ENCODE results near the gene LPP. TPM values are rescaled to one million over a fixed set of nuclear protein-coding genes. Genes with fewer than 3 reads are reported as not detected.
A peak's percentile ranks its signal among the peaks of the same experiment; 100 is the strongest.

The LPP gene
- total RNA-seq, 1 donor from 2014 or later, result 114 TPM

DNA sequence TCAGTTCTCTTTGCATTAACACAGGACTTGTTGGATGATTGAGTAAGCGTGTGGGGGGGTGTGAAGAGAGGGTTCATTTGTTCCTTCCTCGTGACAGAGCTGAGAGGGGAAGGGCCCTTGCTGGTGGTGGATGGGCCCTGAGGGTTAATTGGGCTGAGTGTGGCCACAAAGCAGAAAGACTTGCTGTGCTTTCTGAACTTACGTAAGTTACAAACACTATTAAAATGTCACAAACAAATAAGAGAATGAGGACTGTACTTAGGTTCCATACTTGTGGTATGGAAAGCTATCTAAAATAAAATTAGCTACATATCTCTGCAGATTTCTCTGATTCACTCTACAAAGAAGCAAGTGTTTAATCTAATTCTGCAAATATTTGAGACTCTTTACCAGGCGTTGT, 231.3 kb downstream of the LPP start:
- ATAC-seq, result no peak
- intact Hi-C loops (cut with DNase I), result no loop called here
- DNase-seq (ENCODE audit: missing footprints), result no peak

DNA sequence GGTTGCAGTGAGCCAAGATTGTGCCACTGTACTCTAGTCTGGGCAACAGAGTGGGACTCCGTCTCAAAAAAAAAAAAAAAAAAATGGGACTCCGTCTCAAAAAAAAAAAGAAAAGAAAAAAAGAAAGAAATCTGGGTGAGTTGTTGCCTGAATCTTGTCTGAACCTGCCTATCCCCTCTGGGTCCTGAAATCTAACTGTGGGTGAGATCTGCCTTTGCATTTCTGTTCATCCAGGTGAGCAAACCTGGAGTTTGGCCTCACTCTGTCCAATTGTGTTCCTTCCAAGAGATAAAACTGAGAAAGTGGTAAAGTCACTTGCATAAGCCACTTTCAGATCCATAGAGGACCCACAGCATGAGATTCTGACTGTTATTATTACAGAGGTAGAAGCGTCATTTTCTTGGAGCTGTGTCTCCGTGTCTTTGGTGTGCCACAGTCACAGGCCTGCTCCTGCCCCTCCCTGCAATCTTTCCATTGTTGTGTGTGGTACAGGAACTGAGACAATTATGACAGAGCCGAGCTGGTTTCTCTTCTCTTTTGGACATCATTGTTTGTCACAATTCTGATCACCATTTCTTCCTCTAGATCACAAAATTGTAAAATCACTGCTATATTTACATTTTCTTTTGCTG, 235.9 kb downstream of the LPP start:
- ATAC-seq (peak; percentile 79), DNase-seq (ENCODE audit: missing footprints) (no peak)
- intact Hi-C loops (cut with DNase I), result loop anchor here (5.0 kb wide), 1 partner anchor 557 kb away; no protein-coding TSS in a partner anchor

DNA sequence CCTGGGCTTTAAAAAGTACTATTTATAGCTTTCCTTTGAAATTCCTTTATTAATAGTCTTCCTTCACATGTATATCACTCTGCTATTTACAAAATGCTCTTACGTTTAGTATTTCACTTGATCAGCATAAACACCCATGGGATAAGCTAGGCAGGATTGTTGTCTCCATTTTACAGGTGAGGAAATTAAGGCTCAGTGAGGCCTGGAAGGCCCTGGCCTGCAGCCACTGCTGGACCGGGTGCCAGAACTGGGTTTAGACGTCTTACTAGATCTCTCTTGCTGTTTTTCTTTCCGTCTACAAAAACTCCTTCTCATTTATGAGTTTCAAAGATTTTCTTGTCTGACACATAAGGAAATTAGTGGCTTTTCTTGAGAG, 236.4 kb downstream of the LPP start:
- no peak for ATAC-seq
- DNase-seq (ENCODE audit: missing footprints), result no peak
- intact Hi-C loops (cut with DNase I), result loop anchor here (5.0 kb wide), 1 partner anchor 557 kb away; no protein-coding TSS in a partner anchor

DNA sequence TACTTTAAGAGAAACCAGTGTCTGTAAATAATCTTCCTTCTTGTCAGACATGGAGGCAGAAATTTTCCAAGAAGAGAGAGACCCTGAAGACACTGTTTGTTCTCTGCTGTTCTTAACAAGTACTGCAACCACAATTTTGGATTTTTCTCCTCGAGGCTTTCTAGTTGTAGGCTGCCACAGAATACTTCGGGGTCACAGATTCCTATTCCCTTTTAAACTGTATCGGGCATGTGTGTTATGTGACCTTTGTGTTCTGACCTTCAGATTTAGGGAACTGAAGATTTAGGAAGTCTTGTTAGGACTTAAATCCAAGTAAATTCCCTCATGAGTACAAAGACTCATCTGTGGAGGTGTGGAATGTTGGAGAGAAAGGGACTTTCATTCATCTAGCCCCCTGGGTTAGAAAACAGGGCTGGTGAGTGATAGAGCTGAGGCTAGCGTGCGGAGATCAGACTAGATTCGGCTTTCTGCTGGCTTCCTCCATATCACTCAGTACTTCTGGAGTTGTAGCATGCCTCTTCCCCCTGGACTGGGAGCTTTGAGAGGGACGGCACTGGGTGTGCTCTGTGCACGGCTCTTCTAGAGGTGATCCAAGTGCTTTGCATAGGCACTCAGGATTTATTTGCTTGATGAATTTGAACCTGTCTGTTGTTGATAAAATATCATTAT, 237.0 kb downstream of the LPP start:
- ATAC-seq, result peak; percentile 77
- intact Hi-C loops (cut with DNase I), result loop anchor here (5.0 kb wide), 1 partner anchor 556 kb away; no protein-coding TSS in a partner anchor
- DNase-seq (ENCODE audit: missing footprints), result no peak

DNA sequence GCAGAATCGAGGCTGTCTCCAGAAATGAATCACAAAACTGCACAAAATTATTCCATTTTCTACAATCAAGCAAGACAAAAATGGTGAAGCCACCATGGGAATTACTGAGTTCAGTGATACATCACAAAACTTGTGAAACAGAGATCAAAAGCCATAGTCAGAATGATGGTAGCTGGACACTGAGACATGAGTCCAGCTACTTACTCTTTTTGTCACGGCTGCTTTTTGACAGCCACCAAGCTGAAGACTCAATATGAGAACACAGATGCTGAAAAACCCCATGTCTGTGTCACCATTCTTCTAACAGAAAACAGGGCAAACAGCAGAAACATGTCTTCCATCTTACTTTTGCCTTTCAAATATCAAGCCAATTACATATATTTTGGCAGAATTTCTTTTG, 237.6 kb downstream of the LPP start:
- intact Hi-C loops (cut with DNase I), result loop anchor here (5.0 kb wide), 1 partner anchor 556 kb away; no protein-coding TSS in a partner anchor

DNA sequence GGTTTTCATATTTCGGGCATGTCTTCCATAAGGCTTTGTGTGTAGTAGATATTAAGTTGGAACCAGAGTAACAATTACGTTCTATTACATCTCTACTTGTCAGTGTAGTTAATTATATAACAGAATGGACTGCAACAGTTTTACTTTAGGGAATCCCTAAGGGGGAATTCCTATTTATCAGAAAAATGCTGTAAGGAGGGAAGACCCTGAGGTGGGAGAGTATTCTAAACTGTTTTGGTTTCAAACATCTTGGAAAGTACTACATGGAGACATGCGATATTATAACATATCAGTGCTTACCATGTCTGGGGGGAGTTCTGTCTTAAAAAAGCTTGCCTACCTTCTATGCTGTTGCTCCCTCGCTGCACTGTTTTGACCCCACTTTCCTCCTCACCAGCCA, 238.1 kb downstream of the LPP start:
- intact Hi-C loops (cut with DNase I), result loop anchor here (5.0 kb wide), 1 partner anchor 555 kb away; no protein-coding TSS in a partner anchor
- no peak for DNase-seq (ENCODE audit: missing footprints)

More for the DNA sequence above, 237.6 kb downstream of the LPP start:
- ATAC-seq (no peak), DNase-seq (ENCODE audit: missing footprints) (no peak)

DNA sequence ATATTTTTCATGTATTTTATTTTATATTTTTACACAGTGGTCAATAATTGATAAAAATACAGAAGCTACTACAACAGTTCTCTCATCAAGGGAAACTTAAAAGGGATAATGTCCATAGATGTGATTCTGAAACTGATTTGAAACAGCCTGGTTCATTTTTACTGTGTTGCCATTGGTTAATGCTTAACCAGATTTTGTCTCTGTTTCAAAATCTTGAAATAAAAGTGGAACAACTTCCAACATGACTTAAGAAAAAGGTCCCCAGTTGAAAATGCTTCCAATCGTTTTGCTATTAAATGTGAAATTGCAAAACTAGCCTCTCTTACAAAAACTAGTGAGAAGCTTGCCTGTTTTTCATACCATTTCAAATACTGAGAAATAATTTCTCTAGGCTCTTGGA, 240.7 kb downstream of the LPP start:
- ATAC-seq (no peak), DNase-seq (ENCODE audit: missing footprints) (no peak)
- intact Hi-C loops (cut with DNase I), result loop anchor here (5.0 kb wide), 2 partner anchors 553 to 652 kb away; no protein-coding TSS in a partner anchor

More for the DNA sequence above, 238.1 kb downstream of the LPP start:
- no peak for ATAC-seq

DNA sequence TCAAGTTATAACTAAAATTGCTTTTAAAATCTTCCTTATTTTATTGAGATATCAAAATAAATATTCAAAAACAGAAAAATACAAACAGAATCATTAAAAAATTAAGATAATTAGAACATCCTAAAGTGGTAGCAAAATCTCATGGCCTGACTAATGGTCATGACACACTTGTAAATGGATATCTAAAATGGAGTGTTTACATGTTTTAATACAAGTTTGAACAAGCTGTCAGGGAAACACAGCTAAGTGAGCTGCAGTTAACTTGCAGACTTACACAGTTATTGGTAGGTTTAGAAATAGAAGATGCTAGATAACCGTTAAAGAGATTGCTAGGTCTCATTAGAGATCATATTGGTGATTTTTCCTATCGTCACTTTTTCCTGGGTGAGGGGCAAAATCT, 242.3 kb downstream of the LPP start:
- intact Hi-C loops (cut with DNase I), result loop anchor here (5.0 kb wide), 1 partner anchor 654 kb away; no protein-coding TSS in a partner anchor
- DNase-seq (ENCODE audit: missing footprints) (no peak), ATAC-seq (no peak)

DNA sequence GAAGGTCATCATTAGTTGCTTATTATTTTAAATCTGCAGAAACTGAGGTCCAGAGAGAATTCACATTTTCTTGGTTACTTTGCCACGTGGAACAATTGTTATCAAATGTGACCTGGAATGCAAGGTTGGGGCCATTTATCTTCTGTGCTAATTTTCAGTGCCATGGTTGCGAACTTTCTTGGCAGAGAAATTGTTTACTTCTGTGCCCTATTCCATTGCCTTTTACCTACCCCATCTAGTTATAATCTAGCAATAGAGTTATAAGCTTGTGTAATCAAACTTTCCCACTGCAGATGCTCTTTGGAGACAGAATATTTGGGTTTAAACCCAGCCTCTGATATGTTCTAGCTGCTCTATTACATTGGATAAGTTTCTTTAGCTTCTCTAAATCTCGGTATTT, 242.9 kb downstream of the LPP start:
- no peak for DNase-seq (ENCODE audit: missing footprints)
- no peak for ATAC-seq
- intact Hi-C loops (cut with DNase I), result loop anchor here (5.0 kb wide), 1 partner anchor 655 kb away; no protein-coding TSS in a partner anchor

DNA sequence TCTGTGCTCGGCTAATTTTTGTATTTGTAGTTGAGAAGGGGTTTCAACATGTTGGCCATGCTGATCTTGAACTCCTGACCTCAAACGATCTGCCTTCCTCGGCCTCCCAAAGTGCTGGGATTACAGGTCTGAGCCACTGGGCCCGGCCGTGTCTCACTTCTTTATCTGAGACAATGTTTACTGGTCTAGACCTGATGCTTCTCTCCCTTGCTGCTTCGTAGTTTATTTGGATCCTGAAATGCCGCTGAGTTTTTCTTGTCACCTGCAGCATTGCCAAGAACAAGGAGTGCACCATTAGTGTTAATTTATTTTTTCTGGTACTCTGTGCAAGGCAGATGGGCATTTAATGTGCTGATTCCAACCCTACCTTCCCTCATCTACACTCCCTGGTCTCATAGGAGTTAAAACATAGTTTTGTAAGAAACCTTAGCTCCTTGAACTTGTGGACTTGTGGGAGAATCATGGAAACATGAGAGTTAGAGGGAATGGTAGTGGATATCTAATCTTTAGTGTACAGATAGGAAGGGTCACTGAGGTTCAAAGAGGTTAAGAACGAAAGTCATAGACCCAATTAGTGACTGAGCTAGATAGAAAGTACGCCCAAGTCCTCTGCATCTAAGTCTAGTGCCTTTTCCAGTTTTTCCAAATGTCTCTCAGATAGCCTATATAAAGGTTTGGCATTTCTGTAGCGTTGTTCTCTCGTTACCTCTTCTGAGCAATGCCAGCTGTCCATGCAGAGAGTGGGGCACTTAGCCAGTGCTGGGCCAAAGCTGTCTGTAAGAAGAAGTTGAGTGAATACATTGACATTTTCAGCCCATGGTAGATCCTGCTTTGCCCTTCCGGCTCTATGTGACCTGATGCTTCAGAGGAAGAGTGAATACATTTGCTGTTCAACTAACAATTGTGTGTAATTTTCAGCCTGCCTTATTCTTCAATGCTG, 244.1 kb downstream of the LPP start:
- intact Hi-C loops (cut with DNase I), result loop anchor here (5.0 kb wide), 1 partner anchor 656 kb away; no protein-coding TSS in a partner anchor
- DNase-seq (ENCODE audit: missing footprints) (peak; percentile 60), ATAC-seq (peak; percentile 49)

DNA sequence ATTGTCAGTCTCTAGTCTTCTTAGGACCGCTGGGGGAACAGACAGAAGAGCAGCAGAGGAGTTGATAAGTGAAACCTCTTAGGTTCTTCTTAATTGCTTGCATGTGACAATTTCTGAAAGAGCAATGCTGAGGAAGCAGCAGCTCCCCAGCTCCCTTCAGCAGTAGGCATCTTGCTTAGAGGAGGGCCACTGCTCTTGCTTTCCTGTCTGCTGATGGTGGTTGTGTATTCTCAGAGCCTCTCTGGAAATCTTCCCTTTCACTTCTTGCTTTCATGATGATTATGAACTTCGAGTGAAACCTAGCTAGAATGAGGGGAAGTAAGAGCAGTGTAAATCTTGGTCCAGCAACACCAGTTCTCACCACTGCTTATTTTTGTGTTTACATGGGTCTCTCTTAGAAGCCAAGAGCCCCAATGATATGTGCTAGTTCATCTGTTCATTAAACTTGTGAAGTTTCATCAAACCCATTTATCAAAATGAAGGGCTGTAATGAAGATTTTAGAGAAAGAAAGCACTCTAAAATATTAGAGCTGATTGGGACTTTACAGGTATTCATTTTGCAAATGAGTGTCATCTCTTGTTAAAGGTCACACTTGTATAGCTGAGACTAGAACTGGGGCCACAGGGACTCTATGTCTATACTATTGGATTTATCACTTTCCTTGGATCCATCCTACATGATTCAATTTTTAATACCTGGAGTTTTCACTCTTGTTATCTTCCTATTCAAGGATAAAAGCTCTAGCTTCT, 246.7 kb downstream of the LPP start:
- no peak for DNase-seq (ENCODE audit: missing footprints)
- ATAC-seq, result no peak

DNA sequence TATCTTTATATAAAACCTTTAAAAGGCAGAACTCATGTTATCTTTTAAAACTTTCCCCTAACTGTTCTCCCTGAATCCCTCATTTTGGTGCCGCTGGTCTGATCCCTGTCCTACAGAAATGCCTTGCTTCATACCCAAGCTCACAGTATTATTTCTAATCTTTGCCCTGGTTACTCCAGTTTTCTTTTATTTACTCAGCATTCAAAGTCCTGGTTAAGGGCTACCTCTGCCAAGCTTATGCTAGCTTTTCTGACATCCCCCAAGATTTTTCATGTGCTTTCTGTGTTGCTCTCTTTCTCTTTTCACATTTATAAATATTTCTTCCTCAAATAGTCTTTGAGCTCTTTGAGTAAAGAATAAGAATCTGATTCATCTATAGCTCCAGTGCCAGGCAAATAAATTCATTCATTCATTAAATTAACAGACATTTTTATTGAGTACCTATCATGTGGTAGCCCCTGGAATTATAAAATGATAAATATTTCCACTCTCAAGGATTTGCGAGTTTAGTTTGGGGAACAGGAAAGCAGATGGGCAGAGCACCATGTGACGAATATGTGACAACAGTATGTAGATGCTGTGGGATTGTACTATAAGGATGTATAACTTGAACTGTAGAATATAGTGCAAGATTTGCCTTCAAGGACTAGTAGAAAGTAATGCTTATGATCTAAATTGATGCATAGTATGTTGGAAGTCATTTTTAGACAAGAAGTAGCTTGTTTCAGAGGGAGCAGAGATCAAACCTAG, 247.5 kb downstream of the LPP start:
- DNase-seq (ENCODE audit: missing footprints) (no peak), ATAC-seq (no peak)
- intact Hi-C loops (cut with DNase I), result no loop called here

More for the DNA sequence above, 246.7 kb downstream of the LPP start:
- intact Hi-C loops (cut with DNase I), result no loop called here

DNA sequence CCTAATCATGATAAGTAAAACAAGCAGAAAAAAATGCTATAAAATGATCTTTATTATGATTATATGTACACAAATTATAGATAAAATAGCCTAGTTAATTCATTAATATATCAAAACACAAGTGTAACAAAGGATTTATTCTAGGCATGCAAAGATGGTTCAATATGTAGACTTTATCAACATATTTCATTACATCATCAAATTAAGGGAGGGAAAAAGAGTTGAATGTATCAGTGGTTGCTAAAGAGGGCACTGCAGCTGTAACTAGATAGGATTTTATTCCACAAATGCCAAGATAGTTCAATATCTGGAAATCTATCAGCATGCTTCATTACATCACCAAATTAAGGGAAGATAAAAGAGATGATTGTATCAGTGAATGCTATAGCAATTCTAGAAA, 248.3 kb downstream of the LPP start:
- no peak for DNase-seq (ENCODE audit: missing footprints)
- ATAC-seq, result no peak
- intact Hi-C loops (cut with DNase I), result no loop called here

DNA sequence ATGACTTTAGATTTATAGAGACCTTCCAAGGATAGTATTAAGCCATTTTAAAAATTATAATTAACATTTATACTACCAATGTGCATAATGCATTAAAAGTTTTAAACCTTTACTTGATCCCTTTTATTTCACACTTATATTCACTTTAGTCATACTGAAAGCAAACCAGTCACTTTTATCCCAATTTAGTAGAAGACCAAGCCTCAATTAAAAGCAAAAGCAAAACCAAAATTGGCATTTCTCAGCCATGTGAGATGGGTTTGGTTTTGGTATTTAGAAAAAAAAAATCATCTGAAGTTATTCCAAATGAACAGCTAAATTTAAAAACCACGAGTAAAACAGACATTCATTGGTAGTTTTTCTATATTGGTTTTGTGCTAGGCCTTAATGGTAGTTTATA, 249.4 kb downstream of the LPP start:
- DNase-seq (ENCODE audit: missing footprints) (no peak), ATAC-seq (no peak)
- intact Hi-C loops (cut with DNase I), result no loop called here

DNA sequence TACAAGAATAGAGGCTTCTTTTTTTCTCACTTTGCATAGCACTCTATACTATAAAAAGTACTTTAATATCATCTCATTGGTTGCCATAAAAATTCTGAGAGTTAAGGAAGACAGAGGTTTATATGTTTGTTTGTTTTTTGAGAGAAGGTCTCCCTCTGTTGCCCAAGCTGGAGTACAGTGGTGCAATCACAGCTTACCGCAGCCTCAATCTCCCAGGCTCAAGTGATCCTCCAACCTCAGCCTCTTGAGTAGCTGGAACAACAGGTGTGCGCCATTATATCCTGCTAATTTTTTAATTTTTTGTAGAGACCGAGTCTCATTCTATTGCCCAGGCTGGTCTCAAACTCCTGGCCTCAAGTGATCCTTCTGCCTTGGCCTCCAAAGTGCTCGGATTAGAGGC, 250.2 kb downstream of the LPP start:
- ATAC-seq (no peak), DNase-seq (ENCODE audit: missing footprints) (no peak)

DNA sequence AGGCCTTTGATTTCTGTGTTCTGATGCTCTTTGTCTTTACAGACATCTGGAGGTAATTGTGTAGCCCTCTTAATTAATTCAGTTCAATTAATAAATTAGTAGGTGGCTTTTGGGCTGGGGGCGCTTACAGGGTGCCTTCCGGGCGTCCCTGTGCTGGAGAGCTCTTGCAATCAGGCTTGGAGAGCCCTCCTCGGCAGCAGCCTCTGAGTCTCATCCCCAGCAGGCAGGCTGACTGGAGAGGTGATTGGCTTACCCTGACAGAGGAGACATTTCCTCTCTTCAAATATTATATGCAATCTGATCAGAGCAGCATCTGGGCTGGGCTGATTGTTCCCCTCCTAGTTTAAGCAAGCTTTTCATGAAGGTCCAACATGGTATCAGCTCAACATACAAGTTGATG, 250.7 kb downstream of the LPP start:
- intact Hi-C loops (cut with DNase I), result no loop called here
- DNase-seq (ENCODE audit: missing footprints), result no peak
- ATAC-seq, result no peak

More for the DNA sequence above, 250.2 kb downstream of the LPP start:
- intact Hi-C loops (cut with DNase I), result no loop called here

DNA sequence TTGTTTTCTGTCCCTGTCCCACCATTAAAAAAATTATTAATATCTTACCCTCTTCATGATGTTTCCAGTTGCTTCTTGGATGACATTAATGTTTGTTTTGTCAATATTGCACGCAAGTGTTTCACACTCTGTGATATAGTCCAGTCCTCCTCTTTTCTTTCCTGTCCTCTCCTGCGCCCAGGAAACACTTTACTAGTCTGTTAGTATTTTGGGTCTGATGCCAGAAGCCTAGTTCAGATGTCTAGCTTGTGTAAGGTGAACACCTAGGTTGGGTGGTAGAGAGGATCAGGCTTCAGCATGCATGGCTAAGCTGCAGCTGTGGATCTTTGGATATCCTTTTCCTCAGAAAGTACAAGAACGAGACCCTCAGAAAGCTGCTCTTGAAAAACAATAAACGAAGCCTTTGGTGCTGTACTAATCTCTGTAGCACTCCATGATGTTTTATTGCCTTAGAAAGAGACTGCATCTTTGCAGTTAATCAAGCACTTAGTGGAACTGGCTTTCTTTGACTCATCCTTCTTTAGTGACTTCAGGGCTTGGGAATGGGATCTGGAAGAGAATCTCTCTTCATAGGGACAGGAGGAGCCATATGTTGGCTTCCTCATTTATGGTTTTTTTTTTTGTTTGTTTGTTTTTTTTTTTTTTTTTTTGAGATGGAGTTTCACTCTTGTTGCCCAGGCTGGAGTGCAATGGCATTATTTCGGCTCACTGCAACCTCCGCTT, 253.4 kb downstream of the LPP start:
- ATAC-seq, result no peak
- intact Hi-C loops (cut with DNase I), result no loop called here
- DNase-seq (ENCODE audit: missing footprints), result no peak

Data from Right ventricle myocardium inferior (tissue), 1 donor.